G401 (cell line): Measurements from ENCODE around the gene MRNIP. TPM values are rescaled to one million over a fixed set of nuclear protein-coding genes. Genes with fewer than 3 reads are reported as not detected.
A peak's percentile ranks its signal among the peaks of the same experiment; 100 is the strongest.

Source experiments
- DNase-seq: peaks from one replicate; pipeline ENCODE4 v3.0.0-alpha.2; 2015; ENCODE audit warnings: low spot score
- in situ Hi-C: cut with HindIII; loops from 2 replicates; pipeline ENCODE4 v1.10.0; 2016; ENCODE audit warnings: low sequenced_read_pairs, mixed read lengths
- total RNA-seq: library from RNA; depleted of rRNA; stranded (reverse); fragments of >200 nt; shearing (Covaris generic); gene quantifications from 2 replicates; pipeline ENCODE4 v1.2.3, GENCODE V29; 2014

The MRNIP gene
- total RNA-seq, 1 experiment from 2014 or later: 38.5 TPM

GRCh38 chr5:179815491-179816249 lies 42.9 kb downstream of the MRNIP start:
- in situ Hi-C loops: loop anchor here (10.0 kb wide), 1 partner anchor 61 kb away; no protein-coding TSS in a partner anchor
- no peak for DNase-seq

DNA sequence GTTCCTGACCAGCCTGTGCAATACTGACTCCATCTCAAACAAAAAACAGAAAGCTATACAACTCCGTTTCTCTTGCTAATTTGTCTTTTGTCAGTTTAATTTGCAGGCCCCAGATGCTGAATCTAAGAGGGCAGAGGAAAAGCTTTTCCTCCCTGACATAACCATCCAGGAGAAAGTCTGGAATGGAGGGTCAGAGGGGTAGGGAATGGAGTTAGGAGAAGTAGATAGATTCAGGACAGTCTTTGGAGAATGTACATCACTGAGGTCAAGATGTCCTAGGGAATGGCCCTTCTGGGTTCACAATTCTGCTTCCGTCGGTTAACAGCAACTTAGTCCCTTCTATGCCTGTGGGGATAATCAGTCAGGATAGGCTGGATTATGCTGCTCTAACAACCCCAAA lies 44.5 kb downstream of the MRNIP start:
- no peak for DNase-seq
- in situ Hi-C loops: loop anchor here (10.0 kb wide), 1 partner anchor 59 kb away; no protein-coding TSS in a partner anchor

DNA sequence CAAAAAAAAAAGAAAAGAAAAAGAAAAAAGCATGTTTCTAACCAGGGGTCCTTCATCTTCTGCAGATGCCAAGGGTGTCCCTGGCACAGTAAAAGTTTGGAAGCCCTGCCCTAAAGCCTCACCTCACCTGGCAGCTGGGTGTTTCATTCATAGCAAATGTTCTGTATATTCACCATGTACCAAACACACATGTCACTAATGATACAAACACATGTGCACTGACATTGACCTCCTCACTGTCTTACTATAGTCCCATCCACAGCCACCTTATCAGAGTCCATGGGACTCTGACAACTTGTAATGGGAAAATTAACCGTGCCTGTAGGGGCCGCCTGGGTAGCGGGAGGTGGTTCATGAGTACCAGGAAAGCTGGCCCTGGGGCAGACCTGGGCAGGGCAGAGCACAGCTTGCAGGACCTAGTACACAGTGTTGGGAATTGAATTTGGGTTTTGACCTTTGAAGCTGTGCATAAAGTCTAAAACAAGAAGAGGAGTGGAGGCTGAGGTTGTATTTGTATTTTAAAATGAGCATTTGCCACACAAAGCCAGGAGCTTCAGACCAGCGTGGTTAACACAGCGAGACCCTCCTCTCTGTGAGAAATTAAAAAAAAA lies 45.5 kb downstream of the MRNIP start:
- in situ Hi-C loops: loop anchor here (10.0 kb wide), 1 partner anchor 58 kb away; no protein-coding TSS in a partner anchor

DNA sequence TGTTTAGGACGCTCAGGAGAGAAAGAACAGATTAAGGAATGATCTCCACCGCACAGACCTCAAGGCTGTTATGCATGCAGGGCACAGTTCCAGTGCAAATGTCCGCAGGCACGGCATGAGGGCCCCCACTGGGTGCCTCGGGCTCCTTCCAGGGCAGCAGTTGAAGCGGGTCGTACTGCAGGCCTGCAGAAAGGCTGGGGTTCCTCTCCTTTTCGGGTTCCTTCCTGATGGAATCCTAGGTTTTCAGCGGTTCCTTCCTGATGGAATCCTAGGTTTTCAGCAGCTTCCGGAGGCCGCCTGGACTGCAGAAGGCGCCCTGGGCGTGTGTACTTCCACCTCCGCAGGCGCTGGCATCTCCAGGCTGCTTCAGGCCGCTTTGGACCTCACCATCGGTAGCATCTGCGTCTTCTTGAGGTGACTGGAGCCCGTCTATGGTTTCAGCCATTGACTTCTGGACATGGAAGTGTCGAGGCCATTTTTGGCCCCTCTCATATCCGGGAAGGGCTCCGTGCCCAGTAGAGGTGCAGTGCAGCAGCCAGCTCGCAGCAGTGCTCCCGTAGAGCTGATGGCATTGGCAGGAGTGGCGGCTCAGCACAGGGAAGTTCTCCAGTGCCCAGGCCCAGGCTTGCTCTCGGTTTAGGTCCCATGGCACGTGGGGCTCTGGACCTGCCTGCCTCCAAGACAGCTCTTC lies 46.3 kb downstream of the MRNIP start:
- in situ Hi-C loops: loop anchor here (10.0 kb wide), 1 partner anchor 57 kb away; no protein-coding TSS in a partner anchor
- DNase-seq: peak; percentile 98

More for the DNA sequence above, 45.5 kb downstream of the MRNIP start:
- DNase-seq: no peak

DNA sequence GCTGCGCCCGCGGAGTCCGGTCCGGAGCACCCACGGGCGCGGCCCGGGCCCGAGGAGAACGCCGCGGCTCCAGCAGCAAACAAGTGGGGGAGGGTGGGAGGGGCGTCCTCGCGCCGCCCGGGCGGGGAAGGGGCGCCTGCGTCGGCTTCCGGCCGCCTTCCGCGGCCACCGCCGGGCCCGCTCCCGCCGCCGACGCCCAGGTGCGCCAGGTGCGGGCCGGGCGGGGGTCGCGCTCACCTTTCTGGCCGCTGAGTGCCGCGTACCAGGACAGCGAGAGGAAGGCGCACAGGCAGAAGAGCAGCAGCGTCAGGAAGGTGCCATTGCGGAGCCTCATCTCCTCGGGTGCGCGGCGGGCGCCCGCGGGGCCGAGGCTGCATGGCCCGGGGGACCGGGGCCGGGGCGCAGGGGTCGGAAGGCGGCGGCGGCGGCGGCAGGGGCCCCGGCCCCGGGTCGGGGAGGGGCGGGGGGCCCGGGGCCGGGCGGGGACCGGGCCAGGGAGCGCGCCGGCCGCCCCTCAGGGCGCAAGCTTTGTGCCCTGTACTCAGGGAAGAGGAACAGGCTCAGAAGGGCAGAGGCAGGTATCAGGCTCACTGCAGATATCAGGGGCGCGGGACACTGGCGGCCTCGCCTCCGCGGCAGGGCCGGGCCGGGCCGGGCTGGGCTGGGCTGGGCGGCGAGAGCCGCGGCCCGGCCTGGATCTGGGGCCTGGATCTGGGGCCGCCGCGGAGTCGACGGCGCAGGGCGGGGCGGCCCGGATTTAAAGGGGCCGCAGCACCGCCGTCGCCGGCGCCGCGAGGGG lies 52.2 kb downstream of the MRNIP start, which contains the start of gene MGAT4B:
Gene MGAT4B, minus strand, starts transcription at position 617 of the 799 bp plus-strand sequence. Its CDS starts 283 bp downstream, at position 334.
- DNase-seq: peak; percentile 79
- in situ Hi-C loops: no loop called here

DNA sequence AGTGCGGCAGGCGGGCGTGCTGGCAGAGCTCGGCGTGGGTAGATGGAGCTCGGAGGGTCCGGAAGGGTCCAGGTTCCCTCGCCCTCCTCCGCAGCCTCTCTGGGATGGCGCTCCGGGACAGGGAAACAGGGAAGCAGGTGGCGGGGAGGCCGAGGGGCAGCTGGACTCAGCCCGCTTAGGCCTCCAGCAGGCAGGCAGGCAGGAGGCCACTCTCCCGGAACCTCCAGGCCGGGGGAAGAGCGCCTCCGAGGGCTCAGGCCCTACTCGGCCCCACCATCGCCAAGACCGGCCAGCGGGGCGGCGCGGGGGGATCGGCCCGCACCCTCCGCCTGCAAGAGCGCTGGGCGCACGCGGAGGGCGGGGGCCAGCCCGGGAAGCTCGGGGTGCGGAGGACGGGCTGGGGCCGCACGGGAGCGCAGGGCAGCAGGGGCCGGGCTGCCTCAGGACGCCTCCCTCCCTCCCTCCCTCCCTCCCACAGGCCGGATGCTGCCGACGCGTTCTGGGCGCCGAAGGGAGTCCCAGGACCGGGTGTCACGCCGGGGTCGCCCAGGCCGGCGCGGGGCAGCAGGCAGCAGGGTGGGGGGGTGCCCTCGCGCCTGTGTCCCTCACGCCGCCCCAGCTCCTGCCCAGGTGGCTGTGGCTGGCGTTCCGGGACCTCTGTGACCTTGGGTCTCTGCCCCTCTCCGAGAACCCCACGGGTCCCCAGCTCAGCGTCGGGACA lies 52.9 kb downstream of the MRNIP start:
- in situ Hi-C loops: no loop called here
- DNase-seq: peak; percentile 51

- in situ Hi-C loops: no loop called here
- DNase-seq: no peak
Observed at GRCh38 chr5:179805070-179805528, 53.5 kb downstream of the MRNIP start.

- in situ Hi-C loops: no loop called here
- no peak for DNase-seq
Observed at GRCh38 chr5:179804555-179804947, 54.1 kb downstream of the MRNIP start.

GRCh38 chr5:179803651-179804554 lies 54.7 kb downstream of the MRNIP start:
- DNase-seq: no peak
- in situ Hi-C loops: no loop called here

GRCh38 chr5:179802950-179803562 lies 55.6 kb downstream of the MRNIP start:
- in situ Hi-C loops: no loop called here
- no peak for DNase-seq

- peak; percentile 87 for DNase-seq
- in situ Hi-C loops: no loop called here
Observed at GRCh38 chr5:179802207-179802883, 56.3 kb downstream of the MRNIP start.

DNA sequence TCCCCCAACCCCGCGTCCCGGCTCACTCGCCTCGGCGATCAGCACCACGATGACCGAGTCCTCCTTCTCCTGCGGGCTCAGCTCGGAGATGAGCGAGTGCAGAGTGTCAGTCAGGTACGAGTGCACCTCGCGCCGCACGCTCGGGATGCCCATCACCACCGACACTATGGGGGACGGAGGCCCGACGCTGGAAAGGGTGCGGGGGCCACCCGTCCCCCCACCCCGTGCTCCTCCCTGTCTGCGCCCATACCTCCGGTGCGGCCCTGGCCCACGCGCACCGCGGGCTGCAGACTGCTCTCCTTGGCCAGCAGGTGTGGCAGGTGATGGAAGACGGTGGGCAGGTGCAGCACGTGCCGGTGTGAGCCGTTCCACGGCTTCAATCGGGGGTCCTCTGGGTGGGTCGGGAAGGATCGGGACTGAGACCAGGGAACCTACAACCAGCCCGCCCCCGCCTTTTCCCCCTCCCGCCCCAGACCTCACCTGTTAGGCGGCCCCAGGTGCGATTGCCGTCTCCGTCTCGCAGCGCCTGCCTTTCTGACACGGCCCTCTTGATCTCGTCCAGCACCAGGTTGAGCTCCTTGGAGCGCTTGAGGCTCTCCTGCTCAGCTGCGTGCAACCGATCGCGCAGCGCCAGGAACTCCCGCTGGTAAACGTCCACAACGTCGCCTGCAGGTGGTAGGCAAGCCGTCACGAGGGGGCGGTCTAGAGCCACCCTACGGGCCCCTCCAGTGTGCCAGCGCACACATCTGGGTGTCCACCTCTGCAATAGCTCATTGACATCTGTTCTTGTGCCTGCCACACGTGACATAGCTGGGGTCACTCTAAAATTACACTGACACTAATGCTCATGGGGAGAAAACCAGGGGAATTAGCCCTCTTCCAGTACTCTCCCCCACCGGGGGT lies 57.1 kb downstream of the MRNIP start:
- peak; percentile 53 for DNase-seq
- in situ Hi-C loops: no loop called here

DNA sequence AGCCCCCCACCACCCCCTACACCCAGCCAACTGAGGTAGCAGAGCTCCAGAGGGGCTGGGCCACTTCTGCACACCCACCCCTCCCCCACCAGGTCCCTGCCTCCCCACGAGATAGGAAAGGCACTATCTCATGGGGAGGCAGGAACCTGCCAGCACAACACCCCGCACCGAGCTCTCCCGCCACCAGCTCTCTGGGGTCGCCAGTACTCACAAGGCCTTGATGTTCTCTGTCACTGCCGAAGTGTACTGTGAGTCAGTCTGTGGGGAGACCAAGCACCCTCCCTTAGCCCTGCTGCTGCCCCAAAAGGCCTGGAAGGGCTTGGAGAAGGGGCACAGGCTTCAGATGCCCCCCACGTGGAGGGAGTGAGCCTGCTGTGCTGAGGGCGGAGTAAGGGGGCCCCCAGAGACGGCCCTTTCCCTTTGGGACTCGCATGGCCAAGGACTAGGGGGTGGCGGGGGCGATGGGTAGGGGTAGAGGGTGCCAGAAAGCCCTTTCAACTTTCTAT lies 57.9 kb downstream of the MRNIP start:
- DNase-seq: no peak
- in situ Hi-C loops: no loop called here

GRCh38 chr5:179800071-179800695 lies 58.4 kb downstream of the MRNIP start:
- in situ Hi-C loops: no loop called here

GRCh38 chr5:179799644-179799973 lies 59.0 kb downstream of the MRNIP start:
- DNase-seq: no peak

More at GRCh38 chr5:179800071-179800695, 58.4 kb downstream of the MRNIP start:
- no peak for DNase-seq

More at GRCh38 chr5:179799644-179799973, 59.0 kb downstream of the MRNIP start:
- in situ Hi-C loops: no loop called here
